GM21825 (cell line): ENCODE data around the gene GAPVD1.
"Not testable (repeated sequence)": the region's sequence is repeated elsewhere in the genome, so short reads cannot be mapped to it uniquely, and the experiment has no call there.

ENCODE experiments used
- ATAC-seq: cut with Tn5 transposase; IDR thresholded peaks from one replicate; pipeline ENCODE4 v1.9.1; 2021; ENCODE audit warnings: mild to moderate bottlenecking, moderate library complexity; ENCODE audit not compliant: unreplicated experiment

GAPVD1 gene

DNA sequence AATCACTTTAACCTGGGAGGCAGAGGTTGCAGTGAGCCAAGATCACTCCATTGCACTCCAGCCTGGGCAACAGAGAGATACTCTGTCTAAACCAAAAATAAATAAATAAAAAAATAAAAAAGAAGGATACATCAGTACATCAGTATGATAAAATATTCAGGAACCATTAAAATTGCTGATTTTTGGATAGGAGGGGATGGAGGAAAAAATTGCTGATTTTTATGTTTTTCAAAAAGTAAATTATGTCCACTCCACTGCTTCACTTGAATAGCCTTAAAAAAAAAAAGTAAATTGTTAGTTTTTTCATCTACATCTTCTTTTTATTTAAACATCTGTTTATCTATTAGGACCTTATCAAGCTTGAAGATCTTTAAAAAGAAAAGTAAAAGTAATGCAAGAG is 7.4 kb upstream of the GAPVD1 start:
- no peak for ATAC-seq

DNA sequence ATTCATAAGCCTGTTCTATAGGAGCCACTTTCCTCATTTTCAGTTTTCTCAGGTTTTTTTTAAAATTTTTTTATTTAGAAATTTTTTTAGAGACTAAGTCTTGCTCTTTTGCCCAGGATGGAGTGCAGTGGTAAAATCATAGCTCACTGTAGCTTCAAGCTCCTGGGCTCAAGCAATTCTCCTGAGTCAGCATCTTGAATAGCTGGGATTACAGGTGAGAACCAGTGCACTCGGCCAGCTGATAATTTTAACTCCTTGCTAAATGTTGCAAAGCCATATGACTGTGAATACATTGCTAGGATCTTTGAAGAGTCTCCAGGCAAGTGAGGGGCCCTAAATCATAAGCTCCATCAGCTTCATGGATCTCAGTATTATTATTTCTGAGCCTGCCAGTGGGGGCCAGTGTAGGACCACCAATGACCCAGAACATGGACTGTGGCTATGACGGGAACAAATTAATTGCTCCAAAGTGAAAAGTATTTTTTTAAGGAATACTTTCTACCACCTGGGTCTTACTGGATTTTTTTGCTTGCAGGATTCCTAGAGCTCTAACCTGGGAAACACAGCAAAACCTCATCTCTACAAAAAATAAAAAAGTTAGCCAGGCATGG is 5.7 kb upstream of the GAPVD1 start:
- no peak for ATAC-seq

DNA sequence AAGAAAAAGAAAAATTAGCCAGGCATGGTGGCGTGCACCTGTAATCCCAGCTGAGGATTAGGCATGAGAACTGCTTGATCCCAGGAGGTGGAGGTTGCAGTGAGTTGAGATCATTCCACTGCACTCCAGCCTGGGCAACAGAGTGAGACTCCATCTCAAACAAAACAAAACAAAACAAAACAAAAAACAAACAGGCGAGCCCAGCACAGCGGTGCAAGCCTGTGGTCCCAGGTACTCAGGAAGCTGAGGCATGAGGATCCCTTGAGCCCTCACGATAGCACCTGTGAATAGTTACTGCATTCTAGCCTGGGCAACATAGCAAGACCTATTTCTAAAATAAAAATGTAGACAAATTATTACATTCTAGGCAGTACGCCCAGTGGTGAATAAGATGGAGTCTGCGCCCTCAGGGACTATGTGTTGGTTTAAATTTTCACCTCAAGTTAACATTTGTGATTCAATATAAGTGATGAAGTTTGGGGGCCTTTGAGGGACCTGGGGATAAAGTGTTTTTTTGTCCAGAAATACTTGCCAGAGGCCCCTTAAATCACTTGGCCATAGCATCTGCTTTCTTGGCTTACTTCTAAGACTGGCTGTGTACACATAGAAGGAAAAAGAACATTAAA is 3.4 kb upstream of the GAPVD1 start:
- ATAC-seq = no peak

DNA sequence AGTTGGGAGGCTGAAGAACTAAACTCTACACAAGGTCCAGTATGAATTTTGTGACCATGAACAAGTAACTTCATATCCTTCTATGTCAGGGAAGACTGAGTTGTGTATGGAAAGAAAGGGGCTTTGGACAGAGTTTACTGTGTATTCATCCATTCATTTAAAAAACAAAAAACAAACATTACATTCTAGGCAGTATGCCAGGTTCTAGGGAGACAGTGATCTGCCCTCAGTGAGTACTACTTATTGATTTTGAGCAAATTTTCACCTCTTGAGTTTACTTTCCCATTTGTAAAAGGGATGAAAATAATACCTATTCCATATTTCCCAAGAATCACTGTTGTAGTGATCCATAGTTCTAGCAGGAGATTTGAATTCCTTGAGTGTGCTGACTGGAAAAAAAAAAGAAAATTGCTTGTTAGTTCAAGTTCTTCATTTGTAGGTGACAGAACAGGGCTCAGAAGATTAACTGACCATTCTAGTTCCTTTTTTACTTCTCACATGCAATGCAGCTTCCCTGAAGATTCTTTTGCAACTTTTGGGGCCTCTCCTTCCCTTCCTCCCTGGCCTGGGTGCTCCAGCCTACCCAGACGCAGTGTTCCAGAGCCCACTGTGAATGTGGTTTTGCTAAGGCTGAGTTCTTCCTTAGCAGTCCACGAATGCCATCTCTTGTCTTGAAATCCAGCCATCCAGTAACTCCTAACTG is 2.6 kb upstream of the GAPVD1 start:
- no peak for ATAC-seq

DNA sequence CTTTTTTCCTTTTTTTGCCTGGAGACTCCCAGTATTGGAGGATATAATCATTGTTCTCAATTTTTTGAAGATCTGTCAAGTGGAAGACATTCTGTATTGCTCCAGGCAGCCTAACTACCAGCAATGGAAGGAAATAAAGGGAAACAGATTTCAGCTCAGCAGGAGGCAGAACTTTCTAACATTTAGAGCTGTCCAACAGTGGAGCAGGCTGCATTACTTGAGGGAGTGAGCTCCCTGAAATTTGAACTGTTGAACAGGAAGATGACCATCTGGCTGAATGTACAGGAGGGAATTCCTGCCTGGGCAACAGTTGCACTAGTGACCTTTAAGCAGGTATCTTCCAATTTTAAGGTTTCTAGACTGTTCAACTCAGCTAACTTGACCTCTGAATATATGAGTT is 1.1 kb upstream of the GAPVD1 start:
- ATAC-seq = no peak

DNA sequence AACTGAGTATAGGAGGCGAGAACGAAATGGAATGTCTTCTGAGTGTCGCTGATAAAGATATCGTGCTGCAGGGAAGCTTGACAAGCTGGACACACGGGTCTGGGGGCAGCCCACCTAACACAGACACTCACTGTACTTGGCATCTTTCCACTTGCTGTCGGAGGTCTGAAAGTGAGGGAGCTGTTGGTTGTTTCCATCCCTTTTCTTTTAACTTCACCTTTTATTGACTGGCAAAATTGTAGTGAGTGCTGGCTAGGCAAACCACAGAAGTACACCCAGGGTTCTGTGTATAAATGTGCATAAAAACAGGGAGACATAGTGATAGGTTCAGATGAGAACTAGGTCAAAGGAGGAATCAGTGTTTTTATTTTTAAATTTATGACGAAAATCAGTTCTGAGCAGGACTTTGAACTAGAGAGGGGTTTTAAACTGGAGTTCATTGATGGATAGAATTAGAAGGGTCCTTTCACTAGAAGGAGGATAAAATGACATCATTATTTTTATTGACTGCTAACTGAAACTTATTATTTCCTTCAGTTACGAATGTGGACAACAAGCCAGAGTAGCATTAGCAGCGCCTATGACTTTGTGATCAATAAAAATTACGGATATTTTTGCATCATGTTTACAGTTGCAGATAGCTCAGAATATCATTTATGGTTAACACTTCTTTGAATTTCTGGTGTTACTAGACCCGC is 817 bp downstream of the GAPVD1 start:
- no peak for ATAC-seq

DNA sequence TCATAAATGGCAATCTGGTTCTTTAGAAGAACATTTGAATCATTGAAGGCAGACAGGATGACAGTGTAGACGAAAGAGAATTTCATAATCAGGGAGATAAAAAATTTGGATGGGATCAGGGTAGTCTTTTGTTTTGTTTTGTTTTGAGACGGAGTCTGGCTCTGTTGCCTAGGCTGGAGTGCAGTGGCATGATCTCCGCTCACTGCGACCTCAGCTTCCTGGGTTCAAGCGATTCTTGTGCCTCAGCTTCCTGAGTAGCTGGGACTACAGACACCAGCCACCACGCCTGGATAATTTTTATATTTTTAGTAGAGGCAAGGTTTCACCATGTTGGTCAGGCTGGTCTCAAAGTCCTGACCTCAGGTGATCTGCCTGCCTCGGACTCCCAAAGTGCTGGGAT is 2.4 kb downstream of the GAPVD1 start:
- not testable (repeated sequence) for ATAC-seq

DNA sequence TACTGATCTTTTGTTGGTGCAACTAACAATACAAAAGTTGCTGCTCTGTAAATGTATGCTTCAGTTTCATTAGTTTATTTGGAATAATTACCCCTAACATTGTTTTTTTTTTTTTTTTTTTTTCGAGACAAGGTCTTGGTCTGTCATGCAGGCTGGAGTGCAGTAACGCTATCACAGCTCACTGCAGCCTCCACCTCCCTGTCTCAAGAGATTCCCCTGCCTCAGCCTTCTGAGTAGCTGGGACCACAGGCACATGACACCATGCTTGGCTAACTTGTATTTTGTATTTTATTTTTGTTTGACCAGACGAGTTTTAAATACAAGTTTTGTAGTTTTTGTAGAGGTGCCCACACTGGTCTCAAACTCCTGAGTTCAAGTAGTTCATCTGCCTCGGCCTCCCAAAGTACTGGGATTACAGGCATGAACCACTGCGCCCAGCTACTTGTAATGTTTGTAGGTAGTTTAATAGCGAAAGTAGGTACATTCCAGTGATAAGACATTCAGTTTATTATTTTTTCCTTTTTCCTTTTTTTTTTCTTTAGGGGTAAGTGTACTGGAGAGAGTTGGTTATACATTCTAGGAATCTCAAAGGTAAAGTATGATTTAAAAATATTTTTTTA is 6.9 kb downstream of the GAPVD1 start:
- ATAC-seq = no peak

DNA sequence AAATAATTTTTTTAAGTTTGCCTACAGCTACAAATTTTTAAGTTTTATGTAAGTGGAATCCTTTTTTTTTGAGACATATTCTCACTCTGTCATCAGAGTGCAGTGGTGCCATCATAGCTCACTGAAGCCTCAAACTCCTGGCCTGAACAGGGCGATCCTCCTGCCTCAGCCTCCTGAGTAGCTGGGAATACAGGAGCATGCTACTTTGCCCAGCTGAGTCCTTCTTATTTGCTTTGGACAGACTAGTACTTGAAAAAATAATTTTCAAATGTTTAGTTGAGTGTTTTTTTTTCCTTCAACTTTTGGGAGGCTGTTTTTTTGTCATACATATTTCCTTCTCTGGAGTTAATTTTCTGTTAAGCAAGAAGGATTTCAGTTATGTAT is 7.4 kb downstream of the GAPVD1 start:
- no peak for ATAC-seq

DNA sequence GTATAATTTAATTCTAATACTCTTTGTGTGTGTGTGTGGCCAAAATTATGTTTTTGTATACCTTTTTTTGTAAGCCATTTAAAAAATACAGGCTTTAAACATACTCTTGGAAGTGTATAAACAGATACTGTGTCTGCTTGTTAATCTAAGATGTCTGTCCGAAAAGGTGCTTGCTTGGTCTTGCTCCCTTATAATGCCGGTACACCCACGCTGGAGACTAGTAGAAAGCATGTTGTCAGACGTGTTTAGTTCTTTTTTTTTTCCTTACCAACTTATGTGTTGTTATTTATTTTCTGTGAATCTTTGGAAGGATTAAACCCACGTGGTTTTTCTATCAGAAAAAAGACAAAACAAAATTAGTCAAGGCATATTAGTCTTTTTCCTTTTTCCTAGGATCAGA is 9.5 kb downstream of the GAPVD1 start:
- no peak for ATAC-seq

DNA sequence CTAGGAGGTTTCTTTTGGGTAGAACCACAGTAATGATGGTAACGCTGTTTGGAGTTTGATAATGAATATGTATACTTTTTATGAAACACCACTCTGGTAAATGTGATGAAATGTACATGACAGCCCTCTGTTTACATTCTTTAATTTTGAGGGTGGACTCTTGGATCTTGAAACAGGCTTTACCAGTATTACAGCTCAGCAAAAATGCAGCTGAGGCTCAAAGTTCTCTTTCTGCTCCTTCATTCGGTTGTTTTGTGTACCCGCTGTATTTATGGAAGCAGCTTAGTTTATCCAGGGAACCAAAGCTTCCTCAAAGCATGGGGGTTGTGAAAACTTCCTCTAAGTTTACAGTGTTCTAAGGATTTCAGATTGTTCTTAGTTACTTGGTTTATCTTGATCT is 11.1 kb downstream of the GAPVD1 start:
- no peak for ATAC-seq

DNA sequence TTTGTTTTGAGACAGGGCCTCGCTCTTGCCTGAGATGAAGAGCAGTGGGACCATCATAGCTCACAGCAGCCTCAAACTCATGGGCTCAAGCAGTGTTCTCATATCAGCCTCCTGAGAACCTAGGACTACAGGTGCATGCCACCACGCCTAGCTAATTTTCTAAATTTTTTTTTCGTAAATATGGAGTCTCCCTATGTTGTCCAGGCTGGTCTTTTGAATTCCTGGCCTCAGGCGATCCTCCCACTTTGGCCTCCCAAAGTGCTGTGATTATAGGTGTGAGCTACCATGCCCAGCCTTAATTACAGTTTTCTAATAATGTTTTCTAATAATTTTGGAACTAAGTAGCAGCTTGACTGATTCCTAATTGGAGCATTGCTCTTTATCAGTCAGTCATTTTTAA is 15.1 kb downstream of the GAPVD1 start:
- ATAC-seq = no peak

DNA sequence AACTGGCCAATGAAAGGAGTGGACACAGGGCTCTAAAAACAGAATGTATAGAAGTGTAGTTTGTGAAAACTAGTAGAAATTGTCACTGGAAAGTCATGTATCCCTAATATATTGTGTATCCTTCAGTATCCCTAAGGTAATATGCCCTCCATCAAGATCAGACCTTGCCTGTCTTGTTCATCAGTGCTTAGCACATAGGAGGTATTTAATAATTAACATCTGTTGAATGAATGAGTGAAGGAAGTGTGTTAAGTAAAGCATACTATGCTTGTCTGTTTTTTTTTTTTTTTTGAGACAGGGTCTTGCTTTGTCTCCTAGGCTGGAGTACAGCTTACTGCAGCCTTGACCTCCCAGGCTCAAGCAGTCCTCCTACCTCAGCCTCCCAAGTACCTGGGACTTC is 15.8 kb downstream of the GAPVD1 start:
- ATAC-seq = no peak

DNA sequence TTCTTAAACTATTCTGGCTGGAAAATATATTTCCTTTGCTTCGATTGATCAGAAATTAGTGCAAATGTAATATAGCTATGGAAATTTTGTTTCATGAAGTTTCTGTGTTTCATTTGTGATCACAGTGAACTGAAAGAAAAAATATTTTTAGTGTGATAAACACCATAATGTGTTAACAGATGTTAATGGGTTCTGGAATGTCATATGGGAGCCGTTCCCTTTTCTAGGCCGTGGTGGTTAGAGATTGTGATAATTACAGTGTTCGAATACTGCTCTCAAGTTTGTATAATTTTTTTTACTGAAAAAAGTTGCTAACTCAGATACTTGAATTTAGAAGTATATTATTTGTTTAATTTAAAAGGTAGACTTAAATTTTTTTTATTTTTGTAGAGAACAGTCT is 19.3 kb downstream of the GAPVD1 start:
- no peak for ATAC-seq

DNA sequence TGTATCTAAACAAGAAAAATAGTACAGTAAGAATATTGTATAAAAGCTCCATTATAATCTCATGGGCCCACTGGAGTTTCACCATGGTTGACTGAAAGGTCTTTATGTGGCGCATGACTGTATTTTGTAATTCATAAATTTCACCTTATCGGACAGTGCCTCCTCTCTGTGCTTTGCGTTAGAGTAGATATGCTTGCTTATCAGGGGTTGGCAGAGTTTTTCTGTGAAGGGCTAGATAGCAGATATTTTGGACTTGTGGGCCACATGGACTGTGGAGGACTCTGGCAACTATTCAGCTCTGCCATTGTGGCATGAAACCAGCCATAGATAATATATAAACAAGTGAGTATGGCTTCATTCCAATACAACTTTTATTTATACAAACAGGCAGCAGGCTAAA is 23.2 kb downstream of the GAPVD1 start:
- no peak for ATAC-seq

DNA sequence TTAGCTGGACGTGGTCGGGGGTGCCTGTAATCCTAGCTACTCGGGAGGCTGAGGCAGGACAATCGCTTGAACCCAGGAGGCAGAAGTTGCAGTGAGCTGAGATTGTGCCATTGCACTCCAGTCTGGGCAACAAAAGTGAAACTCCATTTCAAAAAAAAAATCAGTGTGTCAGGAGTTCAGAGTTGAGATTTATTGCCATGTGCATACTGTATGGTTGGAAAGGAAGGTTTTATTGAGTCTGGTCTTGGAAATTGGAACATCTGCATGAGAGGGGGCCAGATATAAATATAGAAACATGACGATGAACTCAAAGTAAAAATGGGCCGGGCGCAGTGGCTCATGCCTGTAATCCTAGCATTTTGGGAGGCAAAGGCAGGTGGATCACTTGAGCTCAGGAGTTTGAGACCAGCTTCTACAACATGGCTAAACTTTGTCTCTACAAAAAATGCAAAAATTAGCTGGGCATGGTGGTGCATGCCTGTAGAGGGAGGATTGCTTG is 25.4 kb downstream of the GAPVD1 start:
- ATAC-seq = not testable (repeated sequence)

DNA sequence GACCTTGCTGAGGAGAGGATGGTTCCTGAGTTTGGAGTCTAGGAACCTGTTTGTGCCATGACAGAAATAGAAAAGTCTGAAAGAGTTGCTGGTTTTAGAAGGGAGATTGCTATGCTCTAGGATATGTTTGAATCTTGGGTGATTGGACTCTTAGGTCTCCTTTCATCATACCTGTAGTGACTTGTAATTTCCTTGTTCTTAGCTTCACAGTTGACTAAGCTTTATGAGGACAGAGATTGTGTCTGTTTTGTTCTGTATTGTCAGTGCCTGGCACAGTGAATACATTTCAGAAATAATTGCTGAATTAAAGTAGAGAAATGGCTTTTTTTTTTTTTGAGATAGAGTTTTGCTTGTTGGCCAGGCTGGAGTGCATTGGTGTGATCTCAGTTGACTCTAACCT is 31.5 kb downstream of the GAPVD1 start:
- no peak for ATAC-seq

DNA sequence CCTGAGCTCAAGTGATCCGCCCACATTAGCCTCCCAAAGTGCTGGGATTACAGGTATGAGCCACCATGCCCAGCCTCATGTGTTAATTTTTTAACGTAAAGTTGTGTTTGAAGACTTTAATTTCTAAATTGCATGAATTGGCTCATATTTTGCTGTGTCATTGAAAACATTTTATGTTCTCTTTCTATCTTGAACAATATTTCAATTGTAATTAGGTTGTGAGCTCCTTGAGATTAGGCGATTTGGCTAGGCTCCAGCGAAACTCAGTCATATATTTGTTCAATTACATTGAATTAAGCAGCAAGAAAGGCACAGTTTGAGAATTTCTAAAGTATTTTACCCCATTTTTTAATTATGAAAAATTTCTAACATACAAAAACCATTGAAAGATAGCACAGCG is 34.0 kb downstream of the GAPVD1 start:
- no peak for ATAC-seq

DNA sequence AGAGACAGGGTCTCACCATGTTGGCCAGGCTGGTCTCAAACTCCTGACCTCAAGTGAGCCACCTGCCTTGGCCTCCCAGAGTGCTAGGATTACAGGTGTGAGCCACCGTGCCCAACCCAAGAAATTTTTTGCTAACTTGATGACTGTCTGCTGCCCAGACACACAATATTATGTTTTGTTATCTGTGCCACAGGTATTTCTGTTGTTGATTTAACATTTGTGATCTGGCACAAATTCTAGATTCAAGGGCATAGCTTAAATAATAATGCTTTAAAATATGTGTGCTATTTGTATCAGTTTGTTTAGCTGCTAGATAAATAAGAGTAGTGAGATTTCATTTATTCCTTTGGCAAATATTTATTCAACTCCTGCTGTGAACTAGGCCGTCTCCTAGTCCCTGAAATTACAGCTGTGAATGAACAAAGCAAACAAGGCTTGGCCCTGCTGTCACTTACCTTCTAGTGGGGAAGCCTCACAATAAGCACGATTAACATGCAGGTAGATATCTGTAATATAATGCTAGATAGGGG is 35.3 kb downstream of the GAPVD1 start:
- ATAC-seq = no peak

DNA sequence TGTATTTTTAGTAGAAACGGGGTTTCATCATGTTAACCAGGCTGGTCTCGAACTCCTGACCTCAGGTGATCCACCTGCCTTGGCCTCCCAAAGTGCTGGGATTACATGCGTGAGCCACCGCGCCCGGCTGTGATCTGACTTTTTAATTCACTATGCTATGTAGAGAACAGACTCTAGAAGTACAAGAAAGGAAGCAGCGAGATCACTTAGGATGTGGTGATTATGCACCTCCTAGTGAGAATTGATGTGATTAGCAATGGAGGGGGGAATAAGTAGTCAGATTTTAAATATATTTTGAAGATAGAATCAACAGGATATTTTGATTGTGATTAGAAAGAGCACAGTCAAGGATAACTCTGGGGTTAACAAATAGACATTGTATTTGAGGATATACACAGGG is 36.3 kb downstream of the GAPVD1 start:
- no peak for ATAC-seq

DNA sequence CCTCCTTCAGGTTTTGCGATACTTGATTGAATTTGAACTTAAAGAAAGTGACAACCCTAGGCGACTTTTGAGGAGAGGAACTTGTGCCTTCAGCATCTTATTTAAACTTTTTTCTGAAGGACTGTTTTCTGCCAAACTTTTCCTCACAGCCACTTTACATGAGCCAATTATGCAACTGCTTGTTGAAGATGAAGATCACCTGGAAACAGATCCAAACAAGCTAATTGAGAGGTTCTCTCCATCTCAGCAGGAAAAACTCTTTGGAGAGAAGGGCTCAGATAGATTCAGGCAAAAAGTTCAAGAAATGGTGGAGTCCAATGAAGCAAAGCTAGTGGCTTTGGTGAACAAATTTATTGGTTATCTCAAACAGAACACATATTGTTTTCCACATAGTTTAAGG is 40.6 kb downstream of the GAPVD1 start:
- no peak for ATAC-seq
